MM.1S (cell line): ENCODE data around the gene KLK14.

Experiments used
- DNase-seq: peaks from one replicate; pipeline ENCODE4 v3.0.0-alpha.2; 2015
- H2AFZ ChIP-seq: fragments of 300-600 bp; sonication (generic); 2 replicates; pipeline ENCODE4 v1.6.0; 2016; ENCODE audit warnings: antibody characterized with exemption, low read length
- H3F3A ChIP-seq: fragments of 300-600 bp; sonication (generic); 2 replicates; pipeline ENCODE4 v1.6.1; 2016; ENCODE audit warnings: mild to moderate bottlenecking, antibody characterized with exemption, low read length, moderate library complexity, mixed read lengths; ENCODE audit not compliant: insufficient read depth
- H3K27ac ChIP-seq: fragments of 300-600 bp; sonication (generic); 2 replicates; pipeline ENCODE4 v1.5.1; 2016; ENCODE audit warnings: mild to moderate bottlenecking, low read length
- H3K27me3 ChIP-seq: fragments of 300-600 bp; sonication (generic); replicated peaks from 2 replicates; pipeline ENCODE4 v1.6.0; 2016; ENCODE audit warnings: low read length; ENCODE audit not compliant: insufficient read depth
- H3K36me3 ChIP-seq: fragments of 300-600 bp; sonication (generic); replicated peaks from 2 replicates; pipeline ENCODE4 v1.6.1; 2016; ENCODE audit warnings: mild to moderate bottlenecking, low read length, mixed read lengths; ENCODE audit not compliant: insufficient read depth
- H3K4me1 ChIP-seq: fragments of 300-600 bp; sonication (generic); 2 replicates; pipeline ENCODE4 v1.6.1; 2016; ENCODE audit warnings: low read length, mixed read lengths
- H3K4me2 ChIP-seq: fragments of 300-600 bp; sonication (generic); 2 replicates; pipeline ENCODE4 v1.6.0; 2016; ENCODE audit warnings: low read depth, low read length
- H3K4me3 ChIP-seq: fragments of 300-600 bp; sonication (generic); 2 replicates; pipeline ENCODE4 v1.5.1; 2016; ENCODE audit warnings: low read length, mixed read lengths
- H3K79me2 ChIP-seq: fragments of 300-600 bp; sonication (generic); 2 replicates; pipeline ENCODE4 v1.6.1; 2016; ENCODE audit warnings: mixed run types, low read length, mixed read lengths
- H3K9ac ChIP-seq: fragments of 300-600 bp; sonication (generic); 2 replicates; pipeline ENCODE4 v1.6.1; 2016; ENCODE audit warnings: low read length, mixed read lengths
- H3K9me2 ChIP-seq: fragments of 300-600 bp; sonication (generic); replicated peaks from 2 replicates; pipeline ENCODE4 v1.6.1; 2016; ENCODE audit warnings: mild to moderate bottlenecking, low read length, mixed read lengths; ENCODE audit not compliant: insufficient read depth
- H3K9me3 ChIP-seq: fragments of 300-600 bp; sonication (generic); replicated peaks from 2 replicates; pipeline ENCODE4 v1.6.1; 2016; ENCODE audit warnings: mild to moderate bottlenecking, low read length, mixed read lengths; ENCODE audit not compliant: insufficient read depth
- H4K20me1 ChIP-seq: fragments of 300-600 bp; sonication (generic); 2 replicates; pipeline ENCODE4 v1.6.1; 2016; ENCODE audit warnings: mild to moderate bottlenecking, low read length, moderate library complexity, mixed read lengths; ENCODE audit not compliant: insufficient read depth
- CTCF ChIP-seq: fragments of 300-600 bp; sonication (generic); IDR thresholded peaks from 2 replicates; pipeline ENCODE4 v1.5.1; 2016; ENCODE audit warnings: antibody characterized with exemption, low read length, mixed read lengths
- EZH2 ChIP-seq: fragments of 300-600 bp; sonication (generic); optimal IDR thresholded peaks from 2 replicates; pipeline ENCODE3; 2017; ENCODE audit warnings: low read depth, mild to moderate bottlenecking, antibody characterized with exemption, low read length, mixed read lengths
- EZH2phosphoT487 ChIP-seq: fragments of 300-600 bp; sonication (generic); IDR thresholded peaks from 2 replicates; pipeline ENCODE4 v1.6.1; 2018; ENCODE audit warnings: antibody characterized with exemption, low read length

KLK14 gene

DNA sequence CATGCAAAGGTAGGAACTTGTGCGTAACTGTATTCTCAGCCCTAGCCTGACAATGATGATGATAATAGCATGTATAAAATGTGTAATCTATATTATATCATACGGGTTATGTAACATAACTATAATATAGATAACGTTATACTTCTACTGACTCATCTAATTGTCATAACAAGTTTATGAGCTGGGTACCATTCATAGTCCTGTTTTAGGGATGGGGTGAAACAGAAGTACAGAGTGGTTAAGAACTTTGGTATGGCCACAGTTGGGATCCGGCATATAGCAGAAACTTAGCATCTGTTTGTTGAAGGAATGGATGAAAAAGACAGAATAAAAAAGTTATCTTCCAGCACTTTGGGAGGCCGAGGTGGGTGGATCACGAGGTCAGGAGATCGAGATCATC is 20.3 kb upstream of the KLK14 start:
- DNase-seq = no peak

GRCh38 chr19:51101171-51101865 is 18.6 kb upstream of the KLK14 start:
- 0 out of 2 replicates have a peak, but pooled peaks cover 9% of the 10 kb centered on the region for H3K36me3 ChIP-seq
- H3K4me1 ChIP-seq = no peaks in the 10 kb centered on the region
- no peak overlapping the region for H3K4me3 ChIP-seq
- H3K27me3 ChIP-seq = no peaks in the 10 kb centered on the region
- H3K9me3 ChIP-seq = no peaks in the 10 kb centered on the region
- peaks cover 21% of the 10 kb centered on the region for H3K79me2 ChIP-seq
- no peak overlapping the region for H3K4me2 ChIP-seq
- no peak for DNase-seq
- no peaks in the 10 kb centered on the region for H4K20me1 ChIP-seq
- no peak overlapping the region for H3K27ac ChIP-seq
- no peak overlapping the region for H2AFZ ChIP-seq
- TF ChIP-seq EZH2 (no peak), EZH2phosphoT487 (no peak), CTCF (no peak)
- H3F3A ChIP-seq = no peaks in the 10 kb centered on the region
- H3K9me2 ChIP-seq = no peaks in the 10 kb centered on the region
- no peak overlapping the region for H3K9ac ChIP-seq

More for the DNA sequence above, 20.3 kb upstream of the KLK14 start:
- H3K4me2 ChIP-seq = no peak overlapping the region
- no peak for TF ChIP-seq EZH2phosphoT487
- TF ChIP-seq CTCF = no peak
- no peak for TF ChIP-seq EZH2
- H3K79me2 ChIP-seq = peaks cover 35% of the 10 kb centered on the region
- no peak overlapping the region for H3K27ac ChIP-seq
- no peaks in the 10 kb centered on the region for H4K20me1 ChIP-seq
- no peaks in the 10 kb centered on the region for H3K27me3 ChIP-seq
- no peak overlapping the region for H2AFZ ChIP-seq
- H3K9me2 ChIP-seq = no peaks in the 10 kb centered on the region
- H3F3A ChIP-seq = no peaks in the 10 kb centered on the region
- 0 out of 2 replicates have a peak, but pooled peaks cover 9% of the 10 kb centered on the region for H3K36me3 ChIP-seq
- H3K9ac ChIP-seq = no peak overlapping the region
- no peak overlapping the region for H3K4me3 ChIP-seq
- H3K9me3 ChIP-seq = no peaks in the 10 kb centered on the region
- H3K4me1 ChIP-seq = no peaks in the 10 kb centered on the region

DNA sequence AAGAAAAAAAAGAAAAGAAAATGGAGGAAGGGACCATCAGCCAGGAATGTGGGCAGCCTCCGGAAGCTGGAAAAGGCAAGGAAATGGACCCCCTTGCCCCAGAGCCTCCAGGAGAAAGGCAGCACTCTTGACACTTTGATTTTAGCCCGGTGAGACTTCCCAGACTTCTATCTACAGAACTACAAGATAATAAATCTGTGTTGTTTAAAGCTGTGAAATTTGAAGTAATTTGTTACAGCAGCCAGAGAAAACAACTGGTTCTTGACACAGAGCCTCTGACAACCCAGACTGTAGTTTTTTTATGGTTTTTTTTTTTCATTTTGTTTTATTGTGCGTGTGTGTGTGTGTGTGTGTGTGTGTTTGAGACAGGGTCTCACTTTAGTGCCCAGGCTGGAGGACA is 17.9 kb upstream of the KLK14 start:
- no peak overlapping the region for H3K4me2 ChIP-seq
- no peak overlapping the region for H3K27ac ChIP-seq
- DNase-seq = no peak
- TF ChIP-seq CTCF = no peak
- TF ChIP-seq EZH2 = no peak
- TF ChIP-seq EZH2phosphoT487 = no peak
- H3K27me3 ChIP-seq = no peaks in the 10 kb centered on the region
- H2AFZ ChIP-seq = no peak overlapping the region
- no peaks in the 10 kb centered on the region for H3F3A ChIP-seq
- H3K4me3 ChIP-seq = no peak overlapping the region
- H3K9me3 ChIP-seq = no peaks in the 10 kb centered on the region
- H3K9me2 ChIP-seq = no peaks in the 10 kb centered on the region
- H4K20me1 ChIP-seq = no peaks in the 10 kb centered on the region
- peaks cover 15% of the 10 kb centered on the region for H3K79me2 ChIP-seq
- H3K4me1 ChIP-seq = no peaks in the 10 kb centered on the region
- H3K9ac ChIP-seq = no peak overlapping the region
- 0 out of 2 replicates have a peak, but pooled peaks cover 9% of the 10 kb centered on the region for H3K36me3 ChIP-seq
